ENCODE measurements around the gene CAPZA2. TPM values are rescaled to one million over a fixed set of nuclear protein-coding genes. Genes with fewer than 3 reads are reported as not detected.

CAPZA2 gene
- total RNA-seq, 6 experiments from 2014 or later: 216 to 311 (median 275) TPM

- TF ChIP-seq CTCF (IDR thresholded peaks at IDR 0.05): no peak
- Mint-ChIP-seq H3K27ac (no peak overlapping the region), H3K9me3 (no peaks in the 10 kb centered on the region), H3K27me3 (ENCODE audit: insufficient read depth) (no peaks in the 10 kb centered on the region), H3K4me1 (ENCODE audit: low read depth) (peaks cover 13% of the 10 kb centered on the region), H3K36me3 (ENCODE audit: low read depth) (peaks cover 7% of the 10 kb centered on the region), H3K4me3 (no peak overlapping the region)
- no peak for DNase-seq
Measured at GRCh38 chr7:116963234-116963633, 100.8 kb downstream of the CAPZA2 start.

GRCh38 chr7:116966601-116967000 is 104.2 kb downstream of the CAPZA2 start:
- Mint-ChIP-seq H3K4me3 (no peak overlapping the region), H3K27ac (no peak overlapping the region), H3K27me3 (ENCODE audit: insufficient read depth) (no peaks in the 10 kb centered on the region)

GRCh38 chr7:116967254-116967922 is 105.0 kb downstream of the CAPZA2 start:
- no peaks in the 10 kb centered on the region; the same call in 1 of the 2 replicates for H3K36me3 Mint-ChIP-seq (ENCODE audit: low read depth)
- no peaks in the 10 kb centered on the region for H3K9me3 Mint-ChIP-seq
- no peak overlapping the region for H3K4me3 Mint-ChIP-seq
- TF ChIP-seq CTCF (IDR thresholded peaks at IDR 0.05): no peak
- H3K27me3 Mint-ChIP-seq (ENCODE audit: insufficient read depth): no peaks in the 10 kb centered on the region
- DNase-seq: no peak
- H3K27ac Mint-ChIP-seq: no peak overlapping the region
- peaks cover 38% of the 10 kb centered on the region for H3K4me1 Mint-ChIP-seq (ENCODE audit: low read depth)

More at GRCh38 chr7:116966601-116967000, 104.2 kb downstream of the CAPZA2 start:
- no peaks in the 10 kb centered on the region for H3K9me3 Mint-ChIP-seq
- peaks cover 7% of the 10 kb centered on the region for H3K36me3 Mint-ChIP-seq (ENCODE audit: low read depth)
- no peak for DNase-seq
- no peak for TF ChIP-seq CTCF (IDR thresholded peaks at IDR 0.05)
- peaks cover 38% of the 10 kb centered on the region for H3K4me1 Mint-ChIP-seq (ENCODE audit: low read depth)

- TF ChIP-seq CTCF (IDR thresholded peaks at IDR 0.05): no peak
- Mint-ChIP-seq H3K27ac (no peak overlapping the region), H3K4me3 (no peak overlapping the region), H3K9me3 (no peaks in the 10 kb centered on the region), H3K36me3 (ENCODE audit: low read depth) (no peaks in the 10 kb centered on the region), H3K27me3 (ENCODE audit: insufficient read depth) (no peaks in the 10 kb centered on the region; the same call in 1 of the 2 replicates), H3K4me1 (ENCODE audit: low read depth) (peaks cover 33% of the 10 kb centered on the region)
- DNase-seq: no peak
Measured at GRCh38 chr7:116967983-116968382, 105.6 kb downstream of the CAPZA2 start.

- no peak overlapping the region for H3K27ac Mint-ChIP-seq
- peaks cover 33% of the 10 kb centered on the region for H3K4me1 Mint-ChIP-seq (ENCODE audit: low read depth)
- DNase-seq: no peak
- no peaks in the 10 kb centered on the region for H3K9me3 Mint-ChIP-seq
- no peak for TF ChIP-seq CTCF (IDR thresholded peaks at IDR 0.05)
- no peaks in the 10 kb centered on the region; the same call in 1 of the 2 replicates for H3K27me3 Mint-ChIP-seq (ENCODE audit: insufficient read depth)
- no peaks in the 10 kb centered on the region for H3K36me3 Mint-ChIP-seq (ENCODE audit: low read depth)
- H3K4me3 Mint-ChIP-seq: no peak overlapping the region
Measured at GRCh38 chr7:116968631-116969030, 106.2 kb downstream of the CAPZA2 start.

All from HFFc6 (cell line).